Eye (tissue), 1 donor: ENCODE data around the gene GABRP.
"Not testable (repeated sequence)": the region's sequence is repeated elsewhere in the genome, so short reads cannot be mapped to it uniquely, and the experiment has no call there.

Experiments used
- DNase-seq: peaks from one replicate; pipeline ENCODE4 v3.0.0-alpha.2; 2015

Gene GABRP

GRCh38 chr5:170783498-170784247 is at the start of gene GABRP:
Gene GABRP (plus strand): TSS chr5:170783725. CDS start chr5:170788616, 4,891 bp downstream.
- no peak for DNase-seq

GRCh38 chr5:170736966-170737365 is 46.6 kb upstream of the GABRP start:
- no peak for DNase-seq

- no peak for DNase-seq
Observed at GRCh38 chr5:170737591-170737990, 45.9 kb upstream of the GABRP start.

- no peak for DNase-seq
Observed at GRCh38 chr5:170738840-170739239, 44.7 kb upstream of the GABRP start.

GRCh38 chr5:170739446-170739845 is 44.1 kb upstream of the GABRP start:
- DNase-seq = no peak

- no peak for DNase-seq
Observed at GRCh38 chr5:170740551-170741205, 42.8 kb upstream of the GABRP start.

- no peak for DNase-seq
Observed at GRCh38 chr5:170741801-170742200, 41.7 kb upstream of the GABRP start.

GRCh38 chr5:170743876-170744212 is 39.7 kb upstream of the GABRP start:
- DNase-seq = no peak

- DNase-seq = peak; percentile 59
Observed at GRCh38 chr5:170745481-170746071, 37.9 kb upstream of the GABRP start.

GRCh38 chr5:170746075-170746960 is 37.2 kb upstream of the GABRP start:
- no peak for DNase-seq

- no peak for DNase-seq
Observed at GRCh38 chr5:170746961-170747340, 36.6 kb upstream of the GABRP start.

GRCh38 chr5:170747357-170747756 is 36.2 kb upstream of the GABRP start:
- DNase-seq = no peak

GRCh38 chr5:170747851-170748250 is 35.7 kb upstream of the GABRP start:
- no peak for DNase-seq

- no peak for DNase-seq
Observed at GRCh38 chr5:170748951-170749471, 34.5 kb upstream of the GABRP start.

GRCh38 chr5:170749911-170750431 is 33.6 kb upstream of the GABRP start:
- DNase-seq = no peak

- DNase-seq = no peak
Observed at GRCh38 chr5:170750791-170751190, 32.7 kb upstream of the GABRP start.

- DNase-seq = no peak
Observed at GRCh38 chr5:170751631-170752030, 31.9 kb upstream of the GABRP start.

GRCh38 chr5:170752257-170753215 is 31.0 kb upstream of the GABRP start:
- no peak for DNase-seq

- no peak for DNase-seq
Observed at GRCh38 chr5:170753311-170753710, 30.2 kb upstream of the GABRP start.

- DNase-seq = not testable (repeated sequence)
Observed at GRCh38 chr5:170754508-170754907, 29.0 kb upstream of the GABRP start.

GRCh38 chr5:170755679-170756456 is 27.7 kb upstream of the GABRP start:
- no peak for DNase-seq
